ENCODE data around the gene LY6G6F. TPM values are rescaled to one million over a fixed set of nuclear protein-coding genes. Genes with fewer than 3 reads are reported as not detected.

LY6G6F gene
- total RNA-seq, 2 experiments from 2014 or later, result not detected

DNA sequence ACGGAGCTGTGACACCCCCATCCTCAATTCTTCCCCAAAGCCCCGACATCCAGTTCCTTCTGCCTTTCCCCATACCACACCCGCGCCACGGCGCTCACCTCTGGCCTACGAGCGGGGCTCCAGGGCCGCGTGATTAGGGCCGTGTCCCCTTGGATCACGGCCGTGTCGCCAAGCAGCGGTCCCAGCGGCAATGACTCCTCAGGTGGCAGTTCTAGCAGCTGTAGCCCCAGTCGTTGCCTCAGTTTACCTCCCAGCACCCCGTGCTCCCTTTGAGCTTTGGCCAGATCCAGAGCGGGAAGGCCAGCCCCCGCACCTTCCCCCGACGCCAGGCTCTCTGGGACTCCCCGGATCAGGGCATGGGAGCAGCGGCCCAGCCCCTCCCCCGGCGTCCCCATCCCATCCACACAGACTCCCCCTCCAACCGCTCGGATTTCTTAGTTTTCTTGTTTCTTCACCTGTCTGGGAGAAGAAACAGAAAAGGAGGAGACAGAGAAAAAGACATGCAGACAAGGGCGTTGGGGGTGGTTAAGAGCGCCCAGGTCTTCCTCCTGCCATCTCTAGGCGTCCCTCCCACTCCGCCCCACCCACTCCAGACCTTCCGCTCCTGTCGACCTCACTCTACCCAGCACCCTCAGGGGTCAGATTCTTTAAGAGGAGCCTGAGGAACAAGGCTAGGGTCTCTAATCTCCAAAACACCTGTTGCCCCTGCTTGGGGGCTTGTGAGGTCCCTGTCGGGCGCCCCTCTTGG, 22.3 kb downstream of the LY6G6F start, which contains the start of gene DDAH2:
Gene DDAH2 (minus strand): TSS at position 533 of the 748 bp plus-strand sequence. CDS start 138 bp downstream, at position 395.
- H3K4me1 Mint-ChIP-seq (ENCODE audit: low read depth), result peaks cover 61% of the 10 kb centered on the region

DNA sequence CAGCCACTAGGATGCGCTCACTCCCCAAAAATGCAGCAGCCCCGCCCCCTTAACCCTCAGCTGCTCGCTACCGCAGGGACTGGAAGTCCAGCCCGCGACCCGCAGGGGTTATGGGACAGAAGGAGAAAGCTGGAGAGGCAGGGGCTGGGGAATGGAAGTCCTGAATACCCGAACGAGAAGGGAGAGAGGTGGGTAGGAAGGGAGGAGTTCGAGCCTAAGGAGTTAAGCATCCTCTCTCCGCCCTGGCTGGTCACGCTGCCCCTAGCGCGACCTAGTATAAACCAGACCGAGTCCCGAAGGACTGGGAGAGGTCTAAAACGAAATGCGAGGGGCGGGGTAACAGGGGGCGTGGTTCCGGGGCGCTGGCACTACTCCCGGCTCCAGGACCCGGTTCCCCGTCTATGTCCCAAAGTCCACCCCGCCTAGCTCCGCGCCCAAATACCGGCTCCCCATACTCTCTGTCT, 22.9 kb downstream of the LY6G6F start:
- peaks cover 53% of the 10 kb centered on the region for H3K36me3 Mint-ChIP-seq (ENCODE audit: low read depth)

More for the DNA sequence above, 22.3 kb downstream of the LY6G6F start, which contains the start of gene DDAH2:
- H3K4me3 Mint-ChIP-seq, result peak within 1 kb of the TSS; percentile 98
- peaks cover 35% of the 10 kb centered on the region for H3K36me3 ChIP-seq (ENCODE audit: insufficient read depth, low read length)
- TF ChIP-seq, protein P1, sequence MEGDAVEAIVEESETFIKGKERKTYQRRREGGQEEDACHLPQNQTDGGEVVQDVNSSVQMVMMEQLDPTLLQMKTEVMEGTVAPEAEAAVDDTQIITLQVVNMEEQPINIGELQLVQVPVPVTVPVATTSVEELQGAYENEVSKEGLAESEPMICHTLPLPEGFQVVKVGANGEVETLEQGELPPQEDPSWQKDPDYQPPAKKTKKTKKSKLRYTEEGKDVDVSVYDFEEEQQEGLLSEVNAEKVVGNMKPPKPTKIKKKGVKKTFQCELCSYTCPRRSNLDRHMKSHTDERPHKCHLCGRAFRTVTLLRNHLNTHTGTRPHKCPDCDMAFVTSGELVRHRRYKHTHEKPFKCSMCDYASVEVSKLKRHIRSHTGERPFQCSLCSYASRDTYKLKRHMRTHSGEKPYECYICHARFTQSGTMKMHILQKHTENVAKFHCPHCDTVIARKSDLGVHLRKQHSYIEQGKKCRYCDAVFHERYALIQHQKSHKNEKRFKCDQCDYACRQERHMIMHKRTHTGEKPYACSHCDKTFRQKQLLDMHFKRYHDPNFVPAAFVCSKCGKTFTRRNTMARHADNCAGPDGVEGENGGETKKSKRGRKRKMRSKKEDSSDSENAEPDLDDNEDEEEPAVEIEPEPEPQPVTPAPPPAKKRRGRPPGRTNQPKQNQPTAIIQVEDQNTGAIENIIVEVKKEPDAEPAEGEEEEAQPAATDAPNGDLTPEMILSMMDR (IDR thresholded peaks at IDR 0.05), result no peak
- H3K9me3 ChIP-seq (ENCODE audit: control insufficient read depth in 1 of 2, insufficient read depth in 1 of 2, low read length in 2 of 2), result no peaks in the 10 kb centered on the region
- no peaks in the 10 kb centered on the region for H3K27me3 Mint-ChIP-seq
- DNase-seq (peak in 2 of 14 experiments; percentile 10 to 42), ATAC-seq (ENCODE audit: poor library complexity) (peak; percentile 24)
- H3K4me1 ChIP-seq (ENCODE audit: insufficient read depth, low read length), result peaks cover 60% of the 10 kb centered on the region
- no peaks in the 10 kb centered on the region for H3K9me3 Mint-ChIP-seq
- intact Hi-C loops (cut with DNase I, micrococcal nuclease), result loop anchor here (1.0 to 2.0 kb wide), 8 partner anchors 9 to 135 kb away; partner anchors contain the start of gene LY6G5C (in 1 of the 2)
- CTCF ChIA-PET, result interaction anchor here (0.6 to 5.8 kb wide), 16 partner anchors 10 to 137 kb away, joined by 3 to 41 read pairs (median 5); partner anchors contain the start of genes ABHD16A, HSPA1A, HSPA1B and HSPA1L
- H3K27ac ChIP-seq (ENCODE audit: low read depth in 1 of 2, low read length in 2 of 2), result peak within 1 kb of the TSS; percentile 45 to 68
- H3K27me3 ChIP-seq (ENCODE audit: control insufficient read depth in 1 of 2, insufficient read depth in 2 of 2, low read length in 2 of 2), result no peaks in the 10 kb centered on the region
- peaks cover 47% of the 10 kb centered on the region for H3K36me3 Mint-ChIP-seq (ENCODE audit: low read depth)
- peak within 1 kb of the TSS; percentile 77 for H3K4me3 ChIP-seq (ENCODE audit: low read length)
- POLR2A ChIA-PET, result interaction anchor here (0.6 to 2.4 kb wide), 17 partner anchors 10 to 108 kb away, joined by 3 to 21 read pairs (median 7); partner anchors contain the start of genes ABHD16A, BAG6, C6orf47 and HSPA1A
- peak within 1 kb of the TSS; percentile 61 for H3K27ac Mint-ChIP-seq

More for the DNA sequence above, 22.9 kb downstream of the LY6G6F start:
- Mint-ChIP-seq H3K9me3 (no peaks in the 10 kb centered on the region), H3K4me1 (ENCODE audit: low read depth) (peaks cover 67% of the 10 kb centered on the region), H3K4me3 (peak overlapping the region; percentile 98), H3K27me3 (no peaks in the 10 kb centered on the region), H3K27ac (peak overlapping the region; percentile 61)
- H3K4me1 ChIP-seq (ENCODE audit: insufficient read depth, low read length), result peaks cover 66% of the 10 kb centered on the region
- TF ChIP-seq, protein P1 (IDR thresholded peaks at IDR 0.05), result peak; percentile 89
- peak overlapping the region; percentile 45 to 68 for H3K27ac ChIP-seq (ENCODE audit: low read depth in 1 of 2, low read length in 2 of 2)
- no peaks in the 10 kb centered on the region for H3K27me3 ChIP-seq (ENCODE audit: control insufficient read depth in 1 of 2, insufficient read depth in 2 of 2, low read length in 2 of 2)
- ATAC-seq (ENCODE audit: poor library complexity) (peak; percentile 76), DNase-seq (peak; percentile 69 to 90 (median 77))
- ChIA-PET CTCF (interaction anchor here (0.6 to 5.8 kb wide), 16 partner anchors 9 to 137 kb away, joined by 3 to 41 read pairs (median 5); partner anchors contain the start of genes ABHD16A, HSPA1A, HSPA1B and HSPA1L), POLR2A (interaction anchor here (0.6 to 2.4 kb wide), 17 partner anchors 9 to 107 kb away, joined by 3 to 21 read pairs (median 7); partner anchors contain the start of genes ABHD16A, BAG6, C6orf47 and HSPA1A)
- no peaks in the 10 kb centered on the region for H3K9me3 ChIP-seq (ENCODE audit: control insufficient read depth in 1 of 2, insufficient read depth in 1 of 2, low read length in 2 of 2)
- intact Hi-C loops (cut with DNase I, micrococcal nuclease), result loop anchor here (1.0 to 2.0 kb wide), 7 partner anchors 9 to 105 kb away; partner anchors contain the start of gene LY6G5C (in 1 of the 2)
- peak overlapping the region; percentile 77 for H3K4me3 ChIP-seq (ENCODE audit: low read length)
- peaks cover 39% of the 10 kb centered on the region for H3K36me3 ChIP-seq (ENCODE audit: insufficient read depth, low read length)

Data from CD4-positive, alpha-beta T cell (primary cell).